Uterus (tissue), 4 donors: Measurements from ENCODE around the gene NOP16. TPM values are rescaled to one million over a fixed set of nuclear protein-coding genes. Genes with fewer than 3 reads are reported as not detected.

Source experiments
- DNase-seq, 2 donors: peaks; one replicate each; pipeline ENCODE4 v3.0.0-alpha.2; 2019 to 2020
- H3K27ac ChIP-seq, 2 donors: fragments of 200-600 bp; sonication (generic); 1 replicate in 1 of 2; 2 replicates in 1 of 2; pipeline ENCODE4 v1.5.1; 2016 to 2018
- H3K27me3 ChIP-seq, 2 donors: fragments of 200-600 bp; sonication (generic); one replicate each; pipeline ENCODE4 v1.5.1; 2018 to 2019; ENCODE audit warnings: control low read depth in 1 of 2
- H3K36me3 ChIP-seq, 2 donors: fragments of 200-600 bp; sonication (generic); one replicate each; pipeline ENCODE4 v1.5.1; 2019; ENCODE audit warnings: control low read depth in 1 of 2
- H3K4me1 ChIP-seq, 2 donors: fragments of 200-600 bp; sonication (generic); one replicate each; pipeline ENCODE4 v1.5.1; 2018 to 2019; ENCODE audit warnings: control low read depth in 1 of 2
- H3K4me3 ChIP-seq, 2 donors: fragments of 200-600 bp; sonication (generic); 1 replicate in 1 of 2; 2 replicates in 1 of 2; pipeline ENCODE4 v1.5.1; 2018 to 2019; ENCODE audit warnings: mild to moderate bottlenecking in 1 of 2
- H3K9me3 ChIP-seq, 2 donors: fragments of 200-600 bp; sonication (generic); one replicate each; pipeline ENCODE4 v1.5.1; 2019; ENCODE audit warnings: control low read depth in 1 of 2
- CTCF ChIP-seq, 4 experiments: fragments of 200-600 bp in 2 of 4; fragments of 450-650 bp in 2 of 4; sonication (generic) in 2 of 4; IDR thresholded peaks; one replicate each; pipeline ENCODE4 v1.5.1; 2016 to 2019; ENCODE audit warnings: antibody characterized with exemption in 4 of 4, mild to moderate bottlenecking in 2 of 4, moderate library complexity in 1 of 4
- POLR2A ChIP-seq, 2 donors: fragments of 450-650 bp; IDR thresholded peaks; one replicate each; pipeline ENCODE4 v1.6.1; 2016; ENCODE audit warnings: antibody characterized with exemption in 2 of 2, mild to moderate bottlenecking in 1 of 2, moderate library complexity in 1 of 2
- intact Hi-C: fragments of 100-400 bp; cut with DNase I; formaldehyde crosslinking; loops from one replicate; pipeline ENCODE4 v1.15.1; 2023; ENCODE audit warnings: low total_unique reads
- total RNA-seq, 4 donors: library from RNA; depleted of rRNA in 3 of 4; stranded (reverse); fragments of >200 nt in 3 of 4; gene quantifications; one replicate each; pipeline versions ENCODE4 v1.1.0 to v1.2.4, GENCODE V29; 2014 to 2023
- donor health status: DM: yes; HTN: yes; CAD: no.

Gene NOP16
- total RNA-seq, 4 donors from 2014 or later, result 0.51 to 17.8 (median 7.9) TPM

GRCh38 chr5:176420086-176420485 lies 31.7 kb upstream of the NOP16 start:
- no peak overlapping the region for H3K4me3 ChIP-seq
- H3K9me3 ChIP-seq, result no peaks in the 10 kb centered on the region
- no peak for DNase-seq
- intact Hi-C loops, result no loop called here
- no peak overlapping the region for H3K27ac ChIP-seq
- no peaks in the 10 kb centered on the region for H3K36me3 ChIP-seq
- peaks cover 3 to 5% of the 10 kb centered on the region in 2 donors for H3K4me1 ChIP-seq
- TF ChIP-seq POLR2A (IDR thresholded peaks at IDR 0.05) (no peak), CTCF (IDR thresholded peaks at IDR 0.05) (no peak)
- no peaks in the 10 kb centered on the region for H3K27me3 ChIP-seq

GRCh38 chr5:176418251-176418650 lies 29.9 kb upstream of the NOP16 start:
- Histone ChIP-seq H3K4me1 (peaks cover 3 to 10% of the 10 kb centered on the region in 2 donors), H3K36me3 (no peaks in the 10 kb centered on the region), H3K9me3 (no peaks in the 10 kb centered on the region), H3K27ac (no peak overlapping the region), H3K4me3 (no peak overlapping the region), H3K27me3 (no peaks in the 10 kb centered on the region)
- TF ChIP-seq POLR2A (IDR thresholded peaks at IDR 0.05), result no peak
- TF ChIP-seq CTCF (IDR thresholded peaks at IDR 0.05), result no peak
- intact Hi-C loops, result no loop called here
- DNase-seq, result no peak

GRCh38 chr5:176416965-176417364 lies 28.6 kb upstream of the NOP16 start:
- Histone ChIP-seq H3K27me3 (no peaks in the 10 kb centered on the region), H3K36me3 (no peaks in the 10 kb centered on the region), H3K9me3 (no peaks in the 10 kb centered on the region), H3K27ac (peak overlapping the region; percentile 80 to 94), H3K4me3 (peak overlapping the region; percentile 53 to 78), H3K4me1 (peaks cover 3 to 10% of the 10 kb centered on the region in 2 donors)
- no peak for DNase-seq
- intact Hi-C loops, result no loop called here
- TF ChIP-seq CTCF (IDR thresholded peaks at IDR 0.05) (no peak), POLR2A (IDR thresholded peaks at IDR 0.05) (no peak)

GRCh38 chr5:176415952-176416924 lies 27.8 kb upstream of the NOP16 start, which contains the start of gene CLTB:
Gene CLTB (minus strand): TSS chr5:176416539. CDS start chr5:176416363, 176 bp downstream.
- TF ChIP-seq CTCF (IDR thresholded peaks at IDR 0.05) (peak; percentile 53 to 97 (median 92)), POLR2A (IDR thresholded peaks at IDR 0.05) (peak; percentile 86 to 97)
- intact Hi-C loops, result no loop called here
- no peaks in the 10 kb centered on the region for H3K36me3 ChIP-seq
- H3K9me3 ChIP-seq, result no peaks in the 10 kb centered on the region
- H3K4me1 ChIP-seq, result peaks cover 3 to 10% of the 10 kb centered on the region in 2 donors
- peak; percentile 85 to 93 for DNase-seq
- no peaks in the 10 kb centered on the region for H3K27me3 ChIP-seq
- peak within 1 kb of the TSS; percentile 53 to 78 for H3K4me3 ChIP-seq
- peak within 1 kb of the TSS; percentile 80 to 94 for H3K27ac ChIP-seq
